Uterus (tissue), 2 donors: ENCODE measurements around the gene ZNF8.

Source experiments
- CTCF ChIP-seq, 4 experiments: fragments of 200-600 bp in 2 of 4; fragments of 450-650 bp in 2 of 4; sonication (generic) in 2 of 4; IDR thresholded peaks; one replicate each; pipeline ENCODE4 v1.5.1; 2016 to 2019; ENCODE audit warnings: antibody characterized with exemption in 4 of 4, mild to moderate bottlenecking in 2 of 4, moderate library complexity in 1 of 4
- POLR2A ChIP-seq, 2 donors: fragments of 450-650 bp; IDR thresholded peaks; one replicate each; pipeline ENCODE4 v1.6.1; 2016; ENCODE audit warnings: antibody characterized with exemption in 2 of 2, mild to moderate bottlenecking in 1 of 2, moderate library complexity in 1 of 2

GRCh38 chr19:58325311-58326022 lies 46.7 kb downstream of the ZNF8 start:
- no peak for TF ChIP-seq POLR2A (IDR thresholded peaks at IDR 0.05)
- TF ChIP-seq CTCF (IDR thresholded peaks at IDR 0.05), result no peak
